GM12892 (cell line): ENCODE measurements around the gene PPID.

Experiments
- POLR2AphosphoS5 ChIP-seq: IDR thresholded peaks from 2 replicates; pipeline ENCODE4 v1.6.1; 2011; ENCODE audit warnings: low read depth, low read length, control low read depth
- TAF1 ChIP-seq: IDR thresholded peaks from 2 replicates; pipeline ENCODE4 v1.6.1; 2011; ENCODE audit warnings: low read depth, mild to moderate bottlenecking, control low read depth, low read length, borderline replicate concordance

- TF ChIP-seq TAF1 (no peak), POLR2AphosphoS5 (no peak)
Observed at GRCh38 chr4:158760866-158761265, 37.7 kb upstream of the PPID start.
